NCI-H524 (cell line): Measurements from ENCODE around the gene ADGRG3.
"Not testable (repeated sequence)": the region's sequence is repeated elsewhere in the genome, so short reads cannot be mapped to it uniquely, and the experiment has no call there.

Experiments used
- DNase-seq, 2 experiments: peaks; one replicate each; lab custom pipeline; 2025; lab: John Stamatoyannopoulos, UW

ADGRG3 gene

DNA sequence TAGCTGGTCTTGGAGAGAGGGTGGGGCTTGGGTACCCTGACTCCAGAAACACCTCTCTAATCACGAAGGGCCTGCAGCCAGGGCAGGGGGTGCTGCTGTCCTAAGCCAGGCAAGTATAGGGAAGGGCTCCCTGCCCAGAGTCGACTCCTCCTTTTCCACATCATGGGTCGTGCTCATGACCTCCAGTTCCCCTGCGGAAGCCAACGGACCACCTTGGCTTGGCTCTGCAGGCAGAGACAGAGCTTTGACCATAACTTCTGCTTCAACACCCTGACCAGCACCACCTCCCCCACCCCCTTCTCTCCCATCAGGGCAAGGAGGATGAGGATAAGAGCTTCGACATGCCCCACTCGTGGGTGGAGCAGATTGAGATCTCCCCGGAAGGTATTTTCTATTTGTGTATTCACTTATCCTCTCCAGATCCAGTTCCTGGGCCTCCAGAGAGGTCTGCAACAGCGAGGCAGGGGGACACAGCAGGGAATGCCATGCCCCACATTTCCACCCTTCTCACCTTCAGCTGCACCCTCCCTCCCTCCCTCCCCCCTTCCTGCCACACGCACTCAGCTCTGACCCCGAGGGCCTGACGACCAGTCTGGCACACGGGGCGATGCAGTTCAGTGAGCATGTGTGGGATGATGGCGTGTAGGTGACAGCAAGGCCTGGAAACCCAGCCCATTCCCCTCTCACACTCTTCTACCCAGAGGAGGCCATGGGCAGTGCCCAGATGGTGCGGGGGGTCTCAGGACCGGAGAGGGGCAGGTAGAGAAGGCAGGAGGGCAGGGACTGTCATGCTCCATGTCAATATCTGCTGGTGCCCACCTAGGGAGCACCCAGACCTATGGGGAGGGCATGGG lies 53.5 kb downstream of the ADGRG3 start:
- DNase-seq, result no peak

DNA sequence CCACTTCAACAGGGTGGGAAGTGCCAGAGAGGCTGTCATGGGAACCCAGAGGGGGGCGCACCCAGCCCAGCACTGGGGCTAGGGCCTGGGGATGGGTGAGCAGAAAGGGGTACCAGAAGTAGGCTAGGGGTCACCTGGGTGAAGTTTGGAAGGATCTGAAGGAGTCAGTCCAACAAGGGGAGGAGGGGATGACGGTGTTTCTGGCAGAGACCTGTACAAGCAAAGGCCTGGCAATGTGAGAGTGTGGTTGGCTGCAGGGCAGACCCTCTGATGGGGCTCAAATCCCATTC lies 54.0 kb downstream of the ADGRG3 start:
- no peak for DNase-seq

DNA sequence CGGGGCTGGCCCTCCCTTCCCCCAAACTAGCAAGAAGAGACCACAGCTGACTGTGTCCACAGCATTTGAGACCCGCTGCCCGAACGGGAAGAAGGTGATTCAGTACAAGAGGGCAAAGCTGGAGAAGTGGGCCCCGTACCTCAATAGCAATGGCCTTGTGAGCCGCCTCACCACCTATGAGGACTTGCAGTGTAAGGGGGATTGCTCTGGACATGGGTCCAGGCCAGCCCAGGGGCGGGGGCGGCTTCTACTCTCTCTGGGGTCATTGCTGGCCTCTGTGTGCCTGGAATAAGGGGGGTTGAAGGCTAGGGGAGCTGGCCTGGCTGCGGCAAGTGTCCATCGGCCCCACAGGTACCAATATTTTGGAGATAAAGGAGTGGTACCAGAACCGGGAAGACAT lies 54.5 kb downstream of the ADGRG3 start:
- no peak for DNase-seq

DNA sequence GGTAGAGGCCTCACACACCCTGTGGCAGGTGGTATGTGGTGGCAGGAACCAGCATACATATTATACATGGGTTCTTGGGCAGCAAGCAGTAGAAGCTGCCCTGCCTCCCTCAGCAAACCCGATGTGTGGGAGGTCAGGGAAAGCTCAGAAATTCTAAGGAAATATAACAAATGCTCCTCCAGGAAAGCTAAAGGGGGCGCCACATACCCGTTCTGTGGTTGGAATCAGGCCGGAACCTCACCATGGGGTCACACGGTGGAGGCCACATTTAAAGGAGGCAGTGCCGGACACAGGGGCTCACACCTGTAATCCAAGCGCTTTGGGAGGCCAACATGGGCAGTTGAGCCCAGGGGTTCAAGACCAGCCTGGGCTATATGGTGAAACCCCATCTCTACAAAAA lies 55.1 kb downstream of the ADGRG3 start:
- peak in 1 of 2 experiments; percentile 22 for DNase-seq

DNA sequence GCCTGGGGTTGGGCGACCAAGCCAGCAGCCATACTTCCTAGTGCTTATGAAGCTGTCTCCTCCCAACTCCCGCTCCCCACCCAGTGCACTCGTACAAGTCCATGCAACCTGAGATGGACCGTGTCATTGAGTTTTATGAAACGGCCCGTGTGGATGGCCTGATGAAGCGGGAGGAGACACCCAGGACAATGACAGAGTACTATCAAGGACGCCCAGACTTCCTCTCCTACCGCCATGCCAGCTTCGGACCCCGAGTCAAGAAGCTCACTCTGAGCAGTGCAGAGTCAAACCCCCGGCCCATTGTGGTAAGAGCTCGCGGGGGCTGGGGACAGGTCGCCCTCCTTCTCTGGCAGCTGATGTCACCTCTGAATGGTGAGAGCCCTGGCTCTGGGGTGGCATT lies 56.4 kb downstream of the ADGRG3 start:
- no peak for DNase-seq

DNA sequence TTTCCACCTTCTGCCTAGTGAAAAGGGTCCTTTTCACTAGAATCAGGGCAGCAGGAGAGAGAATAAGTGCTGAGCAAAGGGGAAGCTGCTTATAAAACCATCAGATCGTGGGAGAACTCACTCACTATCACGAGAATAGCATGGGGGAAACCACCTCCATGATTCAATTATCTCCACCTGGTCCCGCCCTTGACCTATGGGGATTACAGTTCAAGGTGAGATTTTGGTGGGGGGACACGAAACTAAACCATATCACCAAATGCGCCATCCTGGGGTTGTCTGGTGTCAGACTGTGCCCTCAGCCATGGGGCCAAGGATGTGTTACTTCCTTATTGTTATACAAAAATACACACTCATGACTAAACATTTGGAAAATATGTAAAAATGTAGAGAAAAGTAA lies 57.0 kb downstream of the ADGRG3 start:
- no peak for DNase-seq

DNA sequence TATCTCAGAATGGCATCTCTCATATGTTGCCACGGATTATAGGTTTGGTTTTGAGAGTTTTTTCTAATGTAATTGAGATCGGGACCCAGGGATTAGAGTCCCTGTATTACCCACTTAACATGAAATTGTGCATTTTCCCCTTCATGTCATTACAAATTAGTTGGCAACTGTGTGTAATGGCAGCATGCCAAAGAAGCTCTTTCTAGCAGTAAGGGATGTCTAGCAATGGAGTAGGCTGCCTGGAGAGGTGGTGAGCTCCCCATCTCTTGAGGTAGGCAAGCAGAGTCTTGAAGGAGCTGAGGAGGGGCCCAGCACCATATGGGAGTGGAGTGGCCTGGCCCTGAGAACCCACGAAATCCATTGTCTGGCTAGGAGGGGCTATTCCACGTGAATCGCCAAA lies 57.4 kb downstream of the ADGRG3 start:
- DNase-seq, result peak; percentile 34 to 51

DNA sequence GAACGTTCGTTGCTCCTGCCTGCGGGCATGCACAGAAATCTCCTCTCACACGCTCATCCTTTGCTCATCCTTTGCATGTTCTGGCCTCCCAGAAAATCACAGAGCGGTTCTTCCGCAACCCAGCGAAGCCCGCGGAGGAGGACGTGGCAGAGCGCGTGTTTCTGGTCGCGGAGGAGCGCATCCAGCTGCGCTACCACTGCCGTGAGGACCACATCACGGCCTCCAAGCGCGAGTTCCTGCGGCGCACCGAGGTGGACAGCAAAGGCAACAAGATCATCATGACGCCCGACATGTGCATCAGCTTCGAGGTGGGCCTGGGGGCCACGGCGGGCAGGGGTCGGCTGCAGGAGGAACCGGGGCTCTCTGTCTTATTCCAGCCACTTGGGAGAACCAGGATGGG lies 57.9 kb downstream of the ADGRG3 start:
- DNase-seq, result no peak

DNA sequence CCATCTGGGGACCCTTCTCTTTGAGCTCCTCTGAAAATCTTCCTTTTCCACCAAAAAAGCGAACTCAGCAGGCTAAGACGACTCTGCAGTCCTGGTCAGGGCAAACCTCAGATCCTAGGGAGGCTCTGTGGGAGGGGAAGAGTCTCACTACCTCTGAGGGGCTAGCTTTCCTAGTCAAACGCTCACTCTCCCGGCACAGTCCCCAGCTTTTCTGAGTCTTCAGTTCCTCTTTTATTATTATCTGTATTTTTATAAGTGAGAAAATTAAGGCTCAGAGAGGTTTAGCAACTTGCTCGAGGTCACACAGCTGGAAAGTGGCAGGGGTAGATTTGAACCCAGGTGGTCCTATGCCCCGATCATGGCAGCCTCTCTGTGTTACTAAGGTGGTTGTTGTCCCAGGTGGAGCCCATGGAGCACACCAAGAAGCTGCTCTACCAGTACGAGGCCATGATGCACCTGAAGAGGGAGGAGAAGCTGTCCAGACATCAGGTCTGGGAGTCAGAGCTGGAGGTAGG lies 58.4 kb downstream of the ADGRG3 start:
- no peak for DNase-seq

DNA sequence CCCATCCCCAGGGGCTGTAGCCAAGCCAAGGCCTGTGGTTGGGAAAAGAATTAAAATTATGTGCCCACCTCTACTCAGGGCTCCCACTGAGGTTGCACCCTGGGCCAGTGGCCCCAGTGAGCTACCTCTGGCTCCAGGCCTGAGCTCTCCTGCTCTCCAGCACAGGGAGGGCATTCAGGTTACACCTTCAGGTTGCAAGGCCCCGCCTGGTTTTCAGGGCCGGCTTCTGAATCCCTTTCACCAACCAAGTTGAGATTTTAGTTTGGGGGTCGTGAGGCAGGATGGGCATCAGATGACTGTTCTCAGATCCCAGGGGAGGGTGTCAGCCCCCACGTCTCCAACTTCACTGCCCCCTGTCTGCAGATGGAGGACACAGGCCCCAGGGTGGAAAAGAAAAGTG lies 59.5 kb downstream of the ADGRG3 start:
- no peak for DNase-seq

DNA sequence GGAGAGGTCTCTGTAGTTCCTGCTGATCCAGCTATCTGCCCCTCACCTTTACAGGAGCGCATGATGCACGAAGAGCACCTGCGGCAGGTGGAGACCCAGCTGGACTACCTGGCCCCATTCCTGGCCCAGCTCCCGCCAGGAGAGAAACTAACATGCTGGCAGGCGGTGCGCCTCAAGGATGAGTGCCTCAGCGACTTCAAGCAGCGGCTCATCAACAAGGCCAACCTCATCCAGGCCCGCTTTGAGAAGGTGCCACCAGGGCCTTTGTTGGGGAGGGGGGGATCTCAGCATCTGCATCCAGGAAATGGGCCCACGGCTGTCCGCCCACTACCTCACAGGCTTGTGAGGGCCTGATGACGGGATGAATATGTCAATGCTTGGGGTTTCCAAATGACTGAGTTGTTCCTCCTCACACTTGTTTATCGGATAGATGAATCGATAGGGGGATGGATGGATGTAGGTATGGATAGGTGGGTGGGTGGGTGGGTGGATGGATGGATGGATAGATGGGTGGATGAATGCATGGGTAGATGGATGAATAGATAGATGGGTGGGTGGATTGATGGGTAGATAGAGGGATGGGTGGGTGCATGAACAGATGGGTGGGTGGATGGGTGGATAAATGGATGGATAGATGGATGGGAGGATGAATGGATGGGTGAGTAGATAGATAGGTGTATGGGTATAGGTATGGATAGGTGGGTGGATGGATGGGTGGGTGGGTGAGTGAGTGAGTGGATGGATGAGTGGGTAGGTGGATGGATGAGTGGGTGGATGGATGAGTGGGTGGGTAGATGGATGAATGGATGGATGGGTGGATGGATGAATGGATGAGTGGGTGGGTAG lies 60.5 kb downstream of the ADGRG3 start:
- no peak for DNase-seq

DNA sequence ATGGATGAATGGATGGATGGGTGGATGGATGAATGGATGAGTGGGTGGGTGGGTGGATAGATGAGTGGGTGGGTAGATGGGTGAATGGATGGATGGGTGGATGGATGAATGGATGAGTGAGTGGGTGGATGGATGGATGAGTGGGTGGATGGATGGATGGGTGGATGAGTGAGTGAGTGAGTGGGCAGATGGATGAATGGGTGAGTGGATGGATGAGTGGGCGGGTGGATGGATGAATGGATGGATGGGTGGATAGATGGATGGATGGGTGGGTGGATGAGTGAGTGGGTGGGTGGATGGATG lies 61.0 kb downstream of the ADGRG3 start:
- no peak for DNase-seq

DNA sequence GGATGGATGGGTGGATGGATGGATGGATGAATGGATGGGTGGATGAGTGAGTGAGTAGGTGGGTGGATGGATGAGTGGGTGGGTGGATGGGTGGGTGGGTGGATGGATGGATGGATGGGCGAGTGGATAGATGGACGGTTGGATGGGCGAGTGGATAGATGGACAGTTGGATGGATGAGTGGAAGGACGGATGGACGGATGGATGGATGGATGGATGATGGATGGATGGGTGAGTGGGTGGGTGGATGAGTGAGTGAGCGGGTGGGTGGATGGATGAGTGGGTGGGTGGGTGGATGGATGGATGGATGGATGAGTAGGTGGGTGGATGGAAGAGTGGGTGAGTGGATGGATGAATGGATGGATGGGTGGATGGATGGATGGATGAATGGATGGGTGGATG lies 61.7 kb downstream of the ADGRG3 start:
- not testable (repeated sequence) for DNase-seq

DNA sequence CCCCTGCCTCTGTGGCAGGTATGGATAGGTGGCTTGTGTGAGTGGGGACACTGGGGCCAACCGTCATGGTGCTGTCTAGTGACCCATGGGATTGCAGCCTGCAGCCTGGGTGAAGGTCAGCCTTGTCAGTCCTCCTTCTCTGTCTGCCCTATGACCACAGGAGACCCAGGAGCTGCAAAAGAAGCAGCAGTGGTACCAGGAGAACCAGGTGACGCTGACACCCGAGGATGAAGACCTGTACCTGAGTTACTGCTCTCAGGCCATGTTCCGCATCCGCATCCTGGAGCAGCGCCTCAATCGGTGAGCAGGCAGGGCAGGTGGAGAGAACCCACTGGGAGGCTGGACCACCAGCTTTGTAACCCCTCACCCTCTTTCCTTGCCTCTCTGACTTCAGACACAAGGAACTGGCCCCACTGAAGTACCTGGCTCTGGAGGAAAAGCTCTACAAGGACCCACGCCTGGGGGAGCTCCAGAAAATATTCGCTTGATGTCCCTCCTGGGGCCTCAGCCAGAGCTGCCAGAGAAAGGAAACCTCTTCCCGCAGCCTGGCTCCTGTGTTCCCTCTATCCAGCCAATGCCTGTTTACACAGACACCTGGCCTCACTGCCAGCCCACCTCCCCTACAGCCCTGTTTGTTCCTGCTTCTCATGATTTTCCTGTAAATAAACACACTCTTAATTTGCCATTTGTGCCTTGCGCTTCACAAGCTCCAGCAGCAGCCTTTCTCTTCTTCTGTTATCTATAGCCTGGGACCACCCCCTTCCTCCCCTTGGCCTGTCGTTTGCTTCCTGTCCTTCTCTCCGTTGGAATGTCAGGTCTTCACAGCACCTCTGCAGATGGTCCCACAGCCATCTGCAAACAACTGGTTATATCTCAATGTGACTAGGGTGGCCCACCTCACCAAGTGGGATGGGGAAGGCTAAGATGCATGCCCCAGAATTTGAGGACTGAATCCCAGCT lies 62.9 kb downstream of the ADGRG3 start:
- no peak for DNase-seq

DNA sequence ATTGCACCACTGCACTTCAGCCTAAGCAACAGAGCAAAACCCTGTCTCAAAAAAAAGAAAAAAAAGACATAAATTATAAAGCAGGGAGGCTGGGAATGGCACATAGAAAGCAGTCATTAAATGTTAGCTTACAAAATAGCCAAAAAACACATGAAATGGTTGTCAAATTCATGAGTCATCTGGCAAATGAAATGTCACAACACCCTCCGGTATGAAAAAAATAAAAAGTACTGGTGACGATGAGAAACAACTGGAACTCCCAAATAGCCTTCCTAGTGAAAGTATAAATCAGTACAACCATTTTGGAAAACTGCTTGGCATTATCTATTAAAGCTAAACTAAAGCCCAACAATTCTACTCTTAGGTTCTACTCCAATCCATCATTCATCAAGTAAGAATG lies 63.9 kb downstream of the ADGRG3 start:
- no peak for DNase-seq

DNA sequence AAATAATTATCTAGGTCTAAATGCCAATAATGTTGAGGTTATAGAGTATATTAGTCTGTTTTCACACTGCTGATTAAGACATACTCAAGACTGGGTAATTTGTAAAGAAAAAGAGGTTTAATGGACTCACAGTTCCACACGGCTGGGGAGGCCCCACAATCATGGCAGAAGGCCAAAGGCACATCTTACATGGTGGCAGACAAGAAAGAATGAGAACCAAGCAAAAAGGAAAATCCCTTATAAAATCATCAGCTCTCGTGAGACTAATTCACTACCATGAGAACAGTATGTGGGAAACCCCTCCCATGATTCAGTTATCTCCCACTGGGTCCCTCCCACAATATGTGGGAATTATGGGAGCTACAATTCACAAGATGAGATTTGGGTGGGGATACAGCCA lies 64.6 kb downstream of the ADGRG3 start:
- no peak for DNase-seq

DNA sequence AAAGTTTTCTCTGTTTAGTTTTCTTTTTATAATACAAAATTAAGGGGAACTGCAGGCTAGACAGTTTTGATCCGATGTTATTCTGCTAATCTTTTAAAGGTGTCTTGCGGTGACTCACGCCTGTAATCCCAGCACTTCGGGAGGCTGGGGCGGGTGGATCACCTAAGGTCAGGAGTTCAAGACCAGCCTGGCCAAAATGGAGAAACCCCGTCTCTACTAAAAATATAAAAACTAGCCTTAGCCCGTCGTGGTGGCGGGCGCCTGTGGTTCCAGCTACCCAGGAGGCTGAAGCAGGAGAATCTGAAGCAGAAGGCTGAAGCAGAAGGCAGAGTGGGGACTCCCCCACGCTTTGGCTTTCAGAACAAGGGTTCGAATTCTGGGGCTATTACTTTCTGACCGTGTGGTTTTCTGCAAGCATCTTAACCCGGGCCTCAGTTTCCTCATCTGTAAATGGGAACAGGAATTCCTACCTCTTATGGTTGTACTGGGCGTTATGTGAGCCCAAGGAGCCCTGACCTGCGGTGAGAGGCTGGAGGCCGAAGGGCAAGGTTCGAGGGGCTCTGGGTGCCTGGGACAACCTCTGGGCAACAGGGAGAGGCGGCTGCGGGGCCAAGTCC lies 66.3 kb downstream of the ADGRG3 start:
- DNase-seq, result no peak

DNA sequence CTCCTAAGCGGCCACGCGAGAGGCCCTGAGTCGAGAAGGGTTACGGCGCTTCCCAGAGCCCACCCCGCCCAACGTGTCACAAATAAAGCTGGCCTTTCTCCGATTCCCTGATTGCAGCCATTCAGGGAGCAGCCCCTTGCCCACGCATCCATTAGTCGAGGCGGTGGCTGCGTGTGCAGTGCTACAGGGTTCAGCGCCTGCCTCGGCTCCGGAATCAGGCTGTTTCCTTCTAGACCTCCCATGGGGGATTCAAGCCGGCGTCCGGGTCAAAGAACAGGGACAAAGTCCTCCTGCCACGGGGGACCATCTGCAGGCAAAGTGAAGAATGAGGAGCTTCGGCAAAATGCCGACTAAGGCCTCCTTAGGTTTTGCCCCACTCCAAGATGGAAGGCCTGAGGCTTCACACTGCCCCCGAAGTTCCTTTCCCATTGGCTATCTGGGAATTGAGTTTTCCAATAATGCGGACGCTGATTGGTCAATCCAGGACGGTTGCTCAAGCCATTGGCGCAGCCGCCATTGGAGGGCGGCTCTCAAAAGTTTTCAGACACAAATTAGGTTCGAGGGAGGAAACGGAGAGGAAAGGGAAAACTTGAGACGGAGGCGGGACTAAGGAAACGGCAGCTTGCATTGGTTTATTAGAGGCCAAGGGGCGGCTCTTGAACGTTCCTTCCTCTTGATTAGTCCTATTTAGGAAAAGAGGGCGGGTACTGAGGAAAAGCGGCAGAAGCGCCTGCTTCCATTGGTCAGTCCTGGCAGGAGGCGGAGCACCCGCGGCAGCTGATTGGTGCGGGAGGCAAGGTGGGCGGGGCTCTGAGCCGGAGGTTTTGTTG lies 67.0 kb downstream of the ADGRG3 start:
- DNase-seq, result peak; percentile 100

DNA sequence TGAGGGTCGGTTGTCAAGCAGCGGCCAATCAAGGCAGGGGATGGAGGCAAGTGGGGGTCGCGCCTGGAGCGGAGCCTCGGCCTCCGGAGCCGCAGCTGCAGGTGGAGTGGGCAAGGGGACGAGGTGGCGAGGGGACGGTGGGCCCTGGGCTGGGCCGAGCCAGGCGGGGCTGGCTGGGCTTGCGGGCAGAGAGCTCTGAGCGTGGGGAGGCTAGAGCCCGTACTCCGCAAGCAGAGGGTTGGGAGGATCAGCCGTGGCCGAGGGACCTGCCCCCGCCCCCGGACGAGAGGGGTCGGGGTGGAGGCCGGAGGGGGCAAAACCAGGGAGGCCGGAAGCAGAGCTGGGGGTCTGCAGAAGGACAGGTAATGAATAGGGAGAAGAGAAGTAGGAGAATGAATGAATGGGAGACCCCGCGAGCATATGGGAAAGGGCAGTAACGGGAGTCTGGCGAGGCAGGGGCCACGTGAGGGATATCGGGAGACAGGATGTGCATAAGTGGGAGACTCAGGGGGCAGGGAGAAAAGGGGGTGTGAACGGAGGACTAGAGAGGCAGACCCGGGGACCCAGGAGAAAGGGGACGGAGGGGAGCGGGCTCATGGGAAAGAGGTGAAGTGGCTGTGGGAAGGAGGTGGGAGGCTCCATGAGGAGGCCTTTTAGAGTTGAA lies 67.8 kb downstream of the ADGRG3 start, which contains the start of gene KATNB1:
Gene KATNB1 (plus strand): TSS at position 16 of the 664 bp plus-strand sequence. CDS start 1,474 bp downstream, outside the sequence.
- peak in 1 of 2 experiments; percentile 32 for DNase-seq
